H9 (cell line): ENCODE measurements around the gene SPX. TPM values are rescaled to one million over a fixed set of nuclear protein-coding genes. Genes with fewer than 3 reads are reported as not detected.

Experiments
- DNase-seq: peaks from one replicate; pipeline ENCODE4 v3.0.0-alpha.2; 2017
- H2AFZ ChIP-seq: one replicate; pipeline ENCODE4 v1.6.1; 2013; ENCODE audit warnings: mild to moderate bottlenecking, low read length, control low read depth, moderate library complexity
- H2AK5ac ChIP-seq: 2 replicates; pipeline ENCODE4 v1.6.1; 2013; ENCODE audit warnings: low read length, control low read depth, mixed read lengths; ENCODE audit not compliant: insufficient read length
- H2BK120ac ChIP-seq: one replicate; pipeline ENCODE4 v1.6.1; 2013; ENCODE audit warnings: low read depth, mild to moderate bottlenecking, low read length, control low read depth, inconsistent platforms; ENCODE audit not compliant: poor library complexity, severe bottlenecking
- H2BK12ac ChIP-seq: 2 replicates; pipeline ENCODE4 v1.6.1; 2013; ENCODE audit warnings: low read length, control low read depth, mixed read lengths, low read depth; ENCODE audit not compliant: insufficient read length
- H2BK15ac ChIP-seq: 2 replicates; pipeline ENCODE4 v1.6.1; 2013; ENCODE audit warnings: low read depth, low read length, control low read depth
- H2BK20ac ChIP-seq: one replicate; pipeline ENCODE4 v1.6.1; 2013; ENCODE audit warnings: low read depth, mild to moderate bottlenecking, low read length, control low read depth, inconsistent platforms; ENCODE audit not compliant: poor library complexity, severe bottlenecking
- H2BK5ac ChIP-seq: 2 replicates; pipeline ENCODE4 v1.6.1; 2013; ENCODE audit warnings: low read length, control low read depth, mixed read lengths; ENCODE audit not compliant: insufficient read length
- H3K14ac ChIP-seq: 2 replicates; pipeline ENCODE4 v1.6.1; 2013; ENCODE audit warnings: low read length, control low read depth; ENCODE audit not compliant: insufficient read depth
- H3K18ac ChIP-seq: 2 replicates; pipeline ENCODE4 v1.6.1; 2013; ENCODE audit warnings: low read depth, mild to moderate bottlenecking, mixed read lengths, low read length, control low read depth; ENCODE audit not compliant: insufficient read length
- H3K23ac ChIP-seq: 2 replicates; pipeline ENCODE4 v1.6.1; 2013; ENCODE audit warnings: low read length, control low read depth, mixed read lengths, low read depth; ENCODE audit not compliant: insufficient read length
- H3K23me2 ChIP-seq: 2 replicates; pipeline ENCODE4 v1.6.1; 2013; ENCODE audit warnings: low read depth, mild to moderate bottlenecking, mixed read lengths, low read length, control low read depth; ENCODE audit not compliant: insufficient read length, poor library complexity, severe bottlenecking
- H3K27ac ChIP-seq: 2 replicates; pipeline ENCODE4 v1.5.1; 2013; ENCODE audit warnings: low read length, control low read depth, mixed read lengths, low read depth; ENCODE audit not compliant: insufficient read length
- H3K27me3 ChIP-seq: 2 replicates; pipeline ENCODE4 v1.6.1; 2013; ENCODE audit warnings: low read length, control low read depth, inconsistent platforms; ENCODE audit not compliant: insufficient read depth
- H3K4ac ChIP-seq: 2 replicates; pipeline ENCODE4 v1.6.1; 2013; ENCODE audit warnings: low read depth, mild to moderate bottlenecking, control low read depth, inconsistent platforms, low read length, moderate library complexity
- H3K4me1 ChIP-seq: 2 replicates; pipeline ENCODE4 v1.6.1; 2013; ENCODE audit warnings: low read length, control low read depth, inconsistent platforms; ENCODE audit not compliant: insufficient read depth
- H3K4me2 ChIP-seq: 2 replicates; pipeline ENCODE4 v1.6.1; 2013; ENCODE audit warnings: low read length, control low read depth, mixed read lengths; ENCODE audit not compliant: insufficient read length, insufficient read depth
- H3K56ac ChIP-seq: 2 replicates; pipeline ENCODE4 v1.6.1; 2013; ENCODE audit warnings: low read depth, mild to moderate bottlenecking, mixed read lengths, low read length, control low read depth; ENCODE audit not compliant: insufficient read length
- H3K79me1 ChIP-seq: 2 replicates; pipeline ENCODE4 v1.6.1; 2013; ENCODE audit warnings: low read depth, mild to moderate bottlenecking, moderate library complexity, low read length, control low read depth, inconsistent platforms; ENCODE audit not compliant: insufficient read depth, poor library complexity, severe bottlenecking
- H3K79me2 ChIP-seq: 2 replicates; pipeline ENCODE4 v1.6.1; 2013; ENCODE audit warnings: low read length, control low read depth, inconsistent platforms; ENCODE audit not compliant: insufficient read depth
- H3K9ac ChIP-seq: 2 replicates; pipeline ENCODE4 v1.6.1; 2013; ENCODE audit warnings: low read length, control low read depth, mixed read lengths; ENCODE audit not compliant: insufficient read length; ENCODE audit errors: extremely low read depth
- H3K9me3 ChIP-seq: one replicate; pipeline ENCODE4 v1.6.1; 2013; ENCODE audit warnings: low read depth, low read length, inconsistent platforms; ENCODE audit not compliant: control insufficient read depth
- H3T11ph ChIP-seq: one replicate; pipeline ENCODE4 v1.6.1; 2013; ENCODE audit warnings: mild to moderate bottlenecking, low read length, control low read depth, inconsistent platforms
- H4K20me1 ChIP-seq: one replicate; pipeline ENCODE4 v1.6.1; 2013; ENCODE audit not compliant: control insufficient read depth, insufficient read length, insufficient read depth
- H4K5ac ChIP-seq: 2 replicates; pipeline ENCODE4 v1.6.1; 2013; ENCODE audit warnings: low read depth, mild to moderate bottlenecking, mixed read lengths, low read length, control low read depth; ENCODE audit not compliant: insufficient read length
- H4K8ac ChIP-seq: replicated peaks from 2 replicates; pipeline ENCODE4 v1.6.1; 2013; ENCODE audit warnings: low read length, control low read depth, mixed read lengths, low read depth; ENCODE audit not compliant: insufficient read length
- H4K91ac ChIP-seq: 2 replicates; pipeline ENCODE4 v1.6.1; 2013; ENCODE audit warnings: low read depth, mild to moderate bottlenecking, moderate library complexity, mixed read lengths, low read length, control low read depth; ENCODE audit not compliant: insufficient read length
- H3K27ac Mint-ChIP-seq, 3 experiments: 2 replicates in 2 of 3; 3 replicates in 1 of 3; pipeline ENCODE4 v1.8.0; 2020 to 2021; ENCODE audit warnings: mixed read lengths in 3 of 3, mild to moderate bottlenecking in 1 of 3, moderate library complexity in 1 of 3
- H3K27me3 Mint-ChIP-seq: 2 replicates; pipeline ENCODE4 v1.8.0; 2021; ENCODE audit warnings: low read depth, mild to moderate bottlenecking, moderate library complexity, mixed read lengths
- H3K36me3 Mint-ChIP-seq, 3 experiments: 2 replicates in 2 of 3; 3 replicates in 1 of 3; pipeline ENCODE4 v1.8.0; 2020 to 2021; ENCODE audit warnings: low read depth in 3 of 3, mixed read lengths in 3 of 3; ENCODE audit not compliant: insufficient read depth in 1 of 3
- H3K4me1 Mint-ChIP-seq, 2 experiments: 2 replicates each; pipeline ENCODE4 v1.8.0; 2020; ENCODE audit warnings: mixed read lengths in 2 of 2
- H3K4me3 Mint-ChIP-seq, 2 experiments: 2 replicates in 1 of 2; 3 replicates in 1 of 2; pipeline ENCODE4 v1.8.0; 2020 to 2021; ENCODE audit warnings: mild to moderate bottlenecking in 2 of 2, mixed read lengths in 2 of 2, moderate library complexity in 1 of 2
- H3K9me3 Mint-ChIP-seq, 2 experiments: 2 replicates in 1 of 2; 3 replicates in 1 of 2; pipeline ENCODE4 v1.8.0; 2020; ENCODE audit warnings: mild to moderate bottlenecking in 2 of 2, mixed read lengths in 2 of 2, moderate library complexity in 1 of 2
- CTCF ChIP-seq: fragments of 200-600 bp; sonication (generic); conservative IDR thresholded peaks from 3 replicates; pipeline ENCODE4 v1.8.0; 2021; ENCODE audit warnings: antibody characterized with exemption, mild to moderate bottlenecking
- WGBS: extraction: QIAGEN DNeasy Blood & Tissue Kit; methylation state at CpG from one replicate; pipeline ENCODE4 v1.1.7; 2013; ENCODE audit warnings: missing lambda C conversion rate, low lambda C conversion rate, mixed read lengths; ENCODE audit not compliant: insufficient read length; ENCODE audit errors: extremely low coverage; 5-methylcytosine and 5-hydroxymethylcytosine counted together
- total RNA-seq: library from RNA; stranded (reverse); gene quantifications from 2 replicates; pipeline ENCODE4 v1.2.1, GENCODE V29; 2021

The SPX gene
- total RNA-seq, 1 experiment from 2014 or later = 0.35 TPM

- Histone ChIP-seq H4K20me1 (no peaks in the 10 kb centered on the region), H3T11ph (no peak overlapping the region), H3K4me1 (no peaks in the 10 kb centered on the region), H2AFZ (no peak overlapping the region), H3K56ac (no peak overlapping the region), H2AK5ac (no peak overlapping the region), H3K23ac (no peak overlapping the region), H3K4ac (no peak overlapping the region), H3K9me3 (no peaks in the 10 kb centered on the region), H2BK20ac (no peak overlapping the region), H3K79me2 (no peaks in the 10 kb centered on the region), H3K18ac (no peak overlapping the region), H4K91ac (no peak overlapping the region), H2BK15ac (no peak overlapping the region), H3K9ac (no peak overlapping the region), H3K4me2 (no peak overlapping the region), H2BK12ac (no peak overlapping the region), H3K14ac (no peak overlapping the region), H2BK5ac (no peak overlapping the region), H3K23me2 (peaks cover 8% of the 10 kb centered on the region), H4K8ac (no peak overlapping the region), H3K79me1 (no peaks in the 10 kb centered on the region), H2BK120ac (no peak overlapping the region), H3K27ac (no peak overlapping the region), H4K5ac (no peak overlapping the region), H3K27me3 (peaks cover 5% of the 10 kb centered on the region; the same call in 1 of the 2 replicates)
- no peak for TF ChIP-seq CTCF
- Mint-ChIP-seq H3K36me3 (no peaks in the 10 kb centered on the region), H3K4me3 (no peak overlapping the region), H3K9me3 (no peaks in the 10 kb centered on the region), H3K27ac (no peak overlapping the region), H3K27me3 (peaks cover 71% of the 10 kb centered on the region), H3K4me1 (peaks cover 5 to 12% of the 10 kb centered on the region in 2 experiments)
- DNase-seq = no peak
- no CpG with 5 or more reads among the region's 2 CpGs for WGBS
Measured at GRCh38 chr12:21529456-21529855, 3.4 kb downstream of the SPX start.
